ENCODE data around the gene PRDX5. TPM values are rescaled to one million over a fixed set of nuclear protein-coding genes. Genes with fewer than 3 reads are reported as not detected.

The PRDX5 gene
- total and polyA plus RNA-seq, 4 donors: 66.8 to 201 (median 135) TPM

- H3K9ac ChIP-seq (ENCODE audit: low read depth in 1 of 2, low read length in 2 of 2): no peak overlapping the region
- H3K36me3 ChIP-seq (ENCODE audit: control insufficient read depth in 4 of 4, insufficient read depth in 3 of 4, low read depth in 1 of 4, low read length in 3 of 4): peaks cover 0 to under 1% (median 0%) of the 10 kb centered on the region in 4 donors
- no peak overlapping the region for H3K4me3 ChIP-seq (ENCODE audit: low read depth in 1 of 3, low read length in 3 of 3)
- H3K27me3 ChIP-seq (ENCODE audit: control insufficient read depth in 4 of 4, insufficient read depth in 4 of 4, low read length in 3 of 4): no peaks in the 10 kb centered on the region
- H3K4me1 ChIP-seq (ENCODE audit: control insufficient read depth in 4 of 4, insufficient read depth in 4 of 4, low read length in 3 of 4): peaks cover 0 to 4% (median 0%) of the 10 kb centered on the region in 4 donors
- no peak overlapping the region for H3K27ac ChIP-seq (ENCODE audit: low read depth in 1 of 2, low read length in 2 of 2)
- TF ChIP-seq MAX (IDR thresholded peaks at IDR 0.05) (no peak), HNF4G (IDR thresholded peaks at IDR 0.05) (no peak), YY1 (IDR thresholded peaks at IDR 0.05) (no peak), HNF4A (conservative IDR thresholded peaks at IDR 0.05) (no peak), FOXA1 (IDR thresholded peaks at IDR 0.05) (no peak), ATF3 (IDR thresholded peaks at IDR 0.05) (no peak), GABPA (IDR thresholded peaks at IDR 0.05 in 1 of 2, conservative IDR thresholded peaks at IDR 0.05 in 1 of 2) (no peak), RXRA (IDR thresholded peaks at IDR 0.05) (no peak), FOXA2 (IDR thresholded peaks at IDR 0.05) (no peak), SP1 (IDR thresholded peaks at IDR 0.05) (no peak), ZBTB33 (IDR thresholded peaks at IDR 0.05) (no peak), RAD21 (IDR thresholded peaks at IDR 0.05) (no peak)
- no peaks in the 10 kb centered on the region for H3K9me3 ChIP-seq (ENCODE audit: control insufficient read depth in 4 of 4, low read length in 3 of 4)
- no peak for DNase-seq (ENCODE audit: low spot score)
- 88% methylated on average over 2 of the region's 2 CpGs for WGBS
These were observed 9.5 kb downstream of the PRDX5 start for GRCh38 chr11:64327375-64327774.

- Histone ChIP-seq H3K9ac (ENCODE audit: low read depth in 1 of 2, low read length in 2 of 2) (no peak overlapping the region), H3K27ac (ENCODE audit: low read depth in 1 of 2, low read length in 2 of 2) (no peak overlapping the region), H3K9me3 (ENCODE audit: control insufficient read depth in 4 of 4, low read length in 3 of 4) (no peaks in the 10 kb centered on the region), H3K4me3 (ENCODE audit: low read depth in 1 of 3, low read length in 3 of 3) (no peak overlapping the region), H3K36me3 (ENCODE audit: control insufficient read depth in 4 of 4, insufficient read depth in 3 of 4, low read depth in 1 of 4, low read length in 3 of 4) (no peaks in the 10 kb centered on the region), H3K27me3 (ENCODE audit: control insufficient read depth in 4 of 4, insufficient read depth in 4 of 4, low read length in 3 of 4) (no peaks in the 10 kb centered on the region), H3K4me1 (ENCODE audit: control insufficient read depth in 4 of 4, insufficient read depth in 4 of 4, low read length in 3 of 4) (peaks cover 0 to 4% (median 0%) of the 10 kb centered on the region in 4 donors)
- DNase-seq (ENCODE audit: low spot score): no peak
- no peak for TF ChIP-seq CTCF (IDR thresholded peaks at IDR 0.05; ENCODE audit: low read depth, low read length, missing input control)
- WGBS: 83% methylated on average over 3 of the region's 3 CpGs
These were observed 10.1 kb downstream of the PRDX5 start for GRCh38 chr11:64327993-64328392.

GRCh38 chr11:64330888-64331287 lies 13.0 kb downstream of the PRDX5 start:
- WGBS: 85% methylated on average over 11 of the region's 11 CpGs
- Histone ChIP-seq H3K27ac (ENCODE audit: low read depth in 1 of 2, low read length in 2 of 2) (no peak overlapping the region), H3K36me3 (ENCODE audit: control insufficient read depth in 4 of 4, insufficient read depth in 3 of 4, low read depth in 1 of 4, low read length in 3 of 4) (no peaks in the 10 kb centered on the region), H3K9me3 (ENCODE audit: control insufficient read depth in 4 of 4, low read length in 3 of 4) (no peaks in the 10 kb centered on the region), H3K4me1 (ENCODE audit: control insufficient read depth in 4 of 4, insufficient read depth in 4 of 4, low read length in 3 of 4) (peaks cover 0 to 4% (median 0%) of the 10 kb centered on the region in 4 donors), H3K27me3 (ENCODE audit: control insufficient read depth in 4 of 4, insufficient read depth in 4 of 4, low read length in 3 of 4) (no peaks in the 10 kb centered on the region), H3K9ac (ENCODE audit: low read depth in 1 of 2, low read length in 2 of 2) (no peak overlapping the region), H3K4me3 (ENCODE audit: low read depth in 1 of 3, low read length in 3 of 3) (no peak overlapping the region)
- TF ChIP-seq NR2F2 (IDR thresholded peaks at IDR 0.05): no peak
- TF ChIP-seq HNF4G (IDR thresholded peaks at IDR 0.05): no peak
- no peak for TF ChIP-seq CTCF (IDR thresholded peaks at IDR 0.05; ENCODE audit: low read depth, low read length, missing input control)
- no peak for TF ChIP-seq JUND (IDR thresholded peaks at IDR 0.05)
- TF ChIP-seq FOXA2 (IDR thresholded peaks at IDR 0.05): no peak
- DNase-seq (ENCODE audit: low spot score): no peak
